ENCODE data around the gene DOCK2.
"Not testable (repeated sequence)": the region's sequence is repeated elsewhere in the genome, so short reads cannot be mapped to it uniquely, and the experiment has no call there.

The DOCK2 gene

DNA sequence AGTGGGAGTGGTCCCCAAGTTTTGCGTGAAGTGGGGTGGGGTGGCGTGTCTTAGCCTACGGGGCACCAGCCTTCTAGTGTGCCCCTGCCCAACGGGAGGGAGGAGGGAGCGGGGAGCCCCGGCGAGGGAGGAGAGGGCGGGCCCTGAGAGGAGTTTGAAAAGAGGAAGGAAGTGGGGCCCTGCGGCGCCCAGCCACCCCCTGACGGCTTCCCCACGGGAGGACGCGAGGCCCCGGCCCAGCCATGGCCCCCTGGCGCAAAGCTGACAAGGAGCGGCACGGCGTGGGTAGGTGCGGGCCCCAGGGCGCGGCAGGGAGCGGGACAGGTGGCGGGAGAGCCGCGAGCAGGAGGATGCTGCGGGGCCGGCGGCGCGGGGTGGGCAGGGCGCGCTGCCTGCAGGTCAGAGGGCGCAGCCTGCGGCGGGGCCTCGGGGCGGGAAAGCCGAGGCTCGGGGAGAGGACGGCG lies at the start of gene DOCK2:
DOCK2 (plus strand) TSS at position 191 of the 464 bp plus-strand sequence; CDS start at position 243, 52 bp downstream.
- no peaks in the 10 kb centered on the region for H3K27me3 ChIP-seq (ENCODE audit: low read depth)
- in situ Hi-C loops (cut with MboI; ENCODE audit: low sequenced_read_pairs), result no loop called here
- H3K36me3 ChIP-seq (replicated peaks), result no peaks in the 10 kb centered on the region
- no peaks in the 10 kb centered on the region for H3K4me1 ChIP-seq
- DNase-seq (ENCODE audit: low spot score in 2 of 2), result no peak
- no peak within 1 kb of the TSS for H3K4me3 ChIP-seq
- no peaks in the 10 kb centered on the region for H3K9me3 ChIP-seq

DNA sequence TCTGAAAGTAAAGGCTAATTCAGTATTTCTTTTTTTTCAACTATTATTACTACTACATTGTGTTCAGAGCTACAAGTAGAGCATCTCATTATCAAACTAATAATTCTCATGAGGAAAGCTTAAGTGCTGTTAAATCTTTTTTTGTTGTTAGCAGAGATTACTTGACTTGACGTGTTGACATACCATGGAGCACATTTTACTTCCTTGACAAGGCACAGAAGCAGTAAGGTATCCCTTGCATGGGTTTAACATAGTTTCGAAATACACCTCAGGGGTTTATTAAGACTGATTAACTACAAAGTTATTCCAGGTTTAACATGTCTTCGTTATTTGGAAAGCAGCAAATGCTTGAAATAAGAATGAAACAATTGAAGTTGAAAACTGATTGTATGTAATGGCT lies 46.5 kb upstream of the DOCK2 start:
- DNase-seq (ENCODE audit: low spot score in 2 of 2), result no peak
- Histone ChIP-seq H3K4me1 (peaks cover 2% of the 10 kb centered on the region), H3K9me3 (no peaks in the 10 kb centered on the region), H3K4me3 (no peak overlapping the region), H3K27me3 (ENCODE audit: low read depth) (no peaks in the 10 kb centered on the region), H3K36me3 (replicated peaks) (peaks cover 63% of the 10 kb centered on the region)
- in situ Hi-C loops (cut with MboI; ENCODE audit: low sequenced_read_pairs), result loop anchor here (25.0 kb wide), 1 partner anchor 1103 kb away; the partner anchor contains the start of gene RARS1

DNA sequence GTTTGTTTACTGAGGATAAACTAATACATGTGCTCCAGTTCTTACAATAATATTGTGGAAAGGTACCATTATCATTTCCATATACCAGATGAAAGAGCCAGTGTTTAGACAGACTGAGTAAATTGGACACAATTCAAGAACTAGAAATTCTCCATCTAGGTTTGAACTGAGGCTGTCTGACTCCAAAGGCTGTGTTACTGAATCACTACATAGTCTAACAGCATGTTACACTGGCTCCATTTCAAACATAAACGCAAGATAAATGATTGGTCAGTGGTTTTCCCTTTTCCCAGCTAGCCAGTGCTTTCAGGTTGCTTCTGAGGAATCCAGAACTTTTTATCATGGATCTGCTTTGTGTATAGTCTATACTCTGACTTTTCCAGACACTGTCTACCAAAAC lies 45.4 kb upstream of the DOCK2 start:
- H3K27me3 ChIP-seq (ENCODE audit: low read depth), result no peaks in the 10 kb centered on the region
- H3K36me3 ChIP-seq (replicated peaks), result peaks cover 72% of the 10 kb centered on the region
- no peak for DNase-seq (ENCODE audit: low spot score in 2 of 2)
- H3K9me3 ChIP-seq, result no peaks in the 10 kb centered on the region
- H3K4me3 ChIP-seq, result no peak overlapping the region
- in situ Hi-C loops (cut with MboI; ENCODE audit: low sequenced_read_pairs), result loop anchor here (25.0 kb wide), 1 partner anchor 1104 kb away; the partner anchor contains the start of gene RARS1
- H3K4me1 ChIP-seq, result no peaks in the 10 kb centered on the region; the same call in 1 of the 2 replicates

DNA sequence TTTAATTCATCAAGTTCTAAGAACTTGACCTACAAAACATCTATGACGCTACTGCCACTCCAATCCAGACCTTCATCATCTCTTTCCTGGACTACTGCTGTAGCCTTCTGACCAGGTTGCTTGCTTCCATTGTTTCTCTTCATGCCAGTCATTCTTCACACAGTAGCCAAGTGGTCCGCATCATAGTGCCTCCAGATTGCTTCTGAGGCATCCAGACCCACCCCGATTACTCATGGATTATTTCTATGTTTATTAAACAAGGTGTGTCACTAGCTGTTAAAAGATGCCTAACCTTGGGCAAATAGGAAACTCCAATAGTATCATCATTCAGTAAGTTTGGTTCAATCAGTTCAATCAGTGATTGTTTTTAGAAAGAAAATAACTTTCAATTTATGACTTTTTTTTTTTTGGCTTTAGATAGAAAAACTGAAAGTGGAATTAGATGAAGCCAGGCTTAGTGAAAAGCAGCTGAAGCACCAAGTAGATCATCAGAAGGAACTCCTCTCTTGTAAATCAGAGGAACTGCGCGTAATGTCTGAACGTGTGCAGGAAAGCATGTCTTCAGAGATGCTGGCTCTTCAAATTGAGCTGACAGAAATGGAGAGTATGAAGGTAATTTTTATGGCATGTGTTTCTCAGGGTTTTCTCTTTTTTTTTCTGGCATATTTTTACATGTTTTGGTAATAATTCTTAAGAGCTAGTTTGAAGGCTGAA lies 44.0 kb upstream of the DOCK2 start:
- DNase-seq (ENCODE audit: low spot score in 2 of 2), result no peak
- Histone ChIP-seq H3K4me3 (no peak overlapping the region), H3K36me3 (replicated peaks) (peaks cover 86% of the 10 kb centered on the region), H3K4me1 (no peaks in the 10 kb centered on the region; the same call in 1 of the 2 replicates), H3K9me3 (no peaks in the 10 kb centered on the region), H3K27me3 (ENCODE audit: low read depth) (no peaks in the 10 kb centered on the region)
- in situ Hi-C loops (cut with MboI; ENCODE audit: low sequenced_read_pairs), result loop anchor here (25.0 kb wide), 1 partner anchor 1106 kb away; the partner anchor contains the start of gene RARS1

DNA sequence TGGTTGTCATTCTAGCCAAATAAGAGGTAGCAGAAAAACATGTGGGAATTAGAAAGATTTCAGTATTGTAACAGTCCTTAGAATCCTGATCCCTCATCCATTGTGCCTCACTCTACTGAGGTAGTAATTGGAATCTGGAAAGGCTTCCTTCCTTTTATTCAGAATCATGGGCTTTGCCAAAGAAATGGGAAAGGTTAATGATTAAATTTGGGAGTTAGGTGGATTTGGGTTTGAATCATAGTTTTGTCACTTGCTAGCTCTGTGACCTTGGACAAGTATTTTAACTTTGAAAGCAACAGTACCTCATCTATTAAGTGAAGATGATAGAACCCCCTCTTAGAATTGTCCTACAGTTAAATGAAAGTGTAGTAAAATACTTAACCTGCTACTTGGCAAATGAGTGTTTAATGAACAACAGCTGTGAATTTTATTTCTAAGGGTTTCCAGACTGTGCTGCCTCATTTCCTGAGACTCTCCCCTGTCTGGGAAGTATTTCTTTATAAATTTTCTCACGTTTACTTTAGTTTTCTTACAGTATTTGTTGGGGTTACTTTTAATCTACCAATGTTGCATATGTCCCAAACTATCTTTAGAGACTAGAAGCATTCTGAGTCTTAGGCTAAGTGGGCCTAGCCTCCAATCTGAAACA lies 41.8 kb upstream of the DOCK2 start:
- Histone ChIP-seq H3K4me3 (no peak overlapping the region), H3K27me3 (ENCODE audit: low read depth) (no peaks in the 10 kb centered on the region), H3K9me3 (no peaks in the 10 kb centered on the region), H3K36me3 (replicated peaks) (peaks cover 87% of the 10 kb centered on the region), H3K4me1 (no peaks in the 10 kb centered on the region)
- in situ Hi-C loops (cut with MboI; ENCODE audit: low sequenced_read_pairs), result loop anchor here (25.0 kb wide), 1 partner anchor 1108 kb away; the partner anchor contains the start of gene RARS1
- DNase-seq (ENCODE audit: low spot score in 2 of 2), result no peak

DNA sequence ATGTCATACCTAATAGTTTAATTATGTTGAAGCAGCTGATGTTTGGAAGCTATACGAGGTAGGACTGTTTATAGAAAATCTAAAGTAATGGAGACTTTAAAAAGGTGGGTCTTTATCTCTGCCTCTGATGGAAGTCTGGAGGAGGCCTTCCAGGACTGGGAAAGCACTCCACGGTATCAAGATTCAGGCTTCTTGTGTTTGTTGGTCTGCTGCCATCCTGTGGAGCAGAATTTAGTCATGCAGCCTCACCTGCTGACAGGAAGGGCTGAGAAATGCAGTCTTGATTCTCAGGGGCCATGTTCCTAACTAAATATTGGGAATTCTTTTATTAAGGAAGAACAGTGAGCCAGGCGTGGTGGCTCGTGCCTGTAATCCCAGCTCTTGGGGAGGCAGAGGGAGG lies 37.6 kb upstream of the DOCK2 start:
- Histone ChIP-seq H3K9me3 (no peaks in the 10 kb centered on the region), H3K4me3 (no peak overlapping the region), H3K27me3 (ENCODE audit: low read depth) (no peaks in the 10 kb centered on the region), H3K4me1 (no peaks in the 10 kb centered on the region), H3K36me3 (replicated peaks) (peaks cover 89% of the 10 kb centered on the region)
- no peak for DNase-seq (ENCODE audit: low spot score in 2 of 2)
- in situ Hi-C loops (cut with MboI; ENCODE audit: low sequenced_read_pairs), result loop anchor here (25.0 kb wide), 1 partner anchor 1112 kb away; the partner anchor contains the start of gene RARS1

DNA sequence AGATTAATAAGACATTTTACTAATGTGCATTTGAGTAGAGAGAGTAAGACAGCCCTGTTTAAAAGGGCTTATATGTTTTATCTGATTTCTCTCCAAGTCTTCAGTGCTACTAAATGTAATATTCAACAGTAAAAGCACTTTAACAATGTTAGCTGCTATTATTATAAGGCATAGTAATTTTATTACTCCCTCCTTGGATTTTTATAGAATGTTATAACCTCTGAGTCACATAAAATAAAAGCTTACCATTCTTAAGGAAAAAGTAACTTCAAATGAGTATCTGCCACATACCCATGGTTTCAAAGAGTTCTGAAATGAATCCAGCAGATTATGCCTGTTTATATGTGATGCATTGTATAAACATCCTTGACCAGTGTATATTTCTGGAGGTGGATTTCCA lies 34.5 kb upstream of the DOCK2 start:
- peaks cover 60% of the 10 kb centered on the region for H3K36me3 ChIP-seq (replicated peaks)
- in situ Hi-C loops (cut with MboI; ENCODE audit: low sequenced_read_pairs), result no loop called here

DNA sequence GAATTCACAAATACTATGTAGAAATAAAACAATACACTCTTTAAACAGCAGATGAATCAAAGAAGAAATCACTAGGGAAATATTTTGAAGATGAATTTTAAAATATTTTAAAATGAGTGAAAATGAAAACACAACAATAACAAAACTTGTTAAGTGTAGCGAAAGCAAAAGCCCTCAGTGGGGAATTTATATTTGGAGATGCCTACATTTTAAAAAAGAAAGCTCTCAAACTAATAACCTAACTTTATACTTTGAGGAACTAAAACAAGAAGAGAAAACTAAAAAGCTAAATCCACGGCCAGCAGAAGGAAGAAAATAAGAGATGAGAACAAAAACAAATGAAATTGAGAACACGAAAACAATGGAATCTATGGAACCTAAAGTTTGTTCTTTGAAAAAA lies 30.8 kb upstream of the DOCK2 start:
- in situ Hi-C loops (cut with MboI; ENCODE audit: low sequenced_read_pairs), result no loop called here
- no peaks in the 10 kb centered on the region for H3K27me3 ChIP-seq (ENCODE audit: low read depth)
- H3K4me3 ChIP-seq, result no peak overlapping the region
- H3K4me1 ChIP-seq, result no peaks in the 10 kb centered on the region
- H3K36me3 ChIP-seq (replicated peaks), result peaks cover 26% of the 10 kb centered on the region
- DNase-seq (ENCODE audit: low spot score in 2 of 2), result no peak
- H3K9me3 ChIP-seq, result no peaks in the 10 kb centered on the region

More for the DNA sequence above, 34.5 kb upstream of the DOCK2 start:
- DNase-seq (ENCODE audit: low spot score in 2 of 2), result no peak
- H3K9me3 ChIP-seq, result no peaks in the 10 kb centered on the region
- H3K4me1 ChIP-seq, result no peaks in the 10 kb centered on the region
- no peak overlapping the region for H3K4me3 ChIP-seq
- no peaks in the 10 kb centered on the region for H3K27me3 ChIP-seq (ENCODE audit: low read depth)

DNA sequence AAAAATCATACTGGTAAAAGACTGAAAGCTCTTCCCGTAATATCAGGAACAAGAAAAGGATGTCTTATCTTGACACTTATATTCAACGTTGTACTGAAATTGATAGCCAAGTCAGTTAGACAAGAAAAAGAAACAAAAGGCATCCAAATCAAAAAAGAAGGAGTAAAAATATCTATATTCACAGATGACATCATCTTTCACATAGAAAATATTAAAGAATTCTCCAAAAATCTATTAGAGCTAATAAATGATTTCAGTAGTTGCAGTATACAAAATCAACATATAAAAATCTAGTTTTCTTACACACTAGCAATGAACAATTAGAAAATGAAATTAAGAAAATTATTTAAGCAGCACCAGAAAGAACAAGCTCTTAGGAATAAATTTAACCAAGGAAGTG lies 29.2 kb upstream of the DOCK2 start:
- no peak for DNase-seq (ENCODE audit: low spot score in 2 of 2)
- in situ Hi-C loops (cut with MboI; ENCODE audit: low sequenced_read_pairs), result no loop called here
- Histone ChIP-seq H3K4me3 (no peak overlapping the region), H3K9me3 (no peaks in the 10 kb centered on the region), H3K4me1 (no peaks in the 10 kb centered on the region), H3K36me3 (replicated peaks) (peaks cover 9% of the 10 kb centered on the region), H3K27me3 (ENCODE audit: low read depth) (no peaks in the 10 kb centered on the region)

DNA sequence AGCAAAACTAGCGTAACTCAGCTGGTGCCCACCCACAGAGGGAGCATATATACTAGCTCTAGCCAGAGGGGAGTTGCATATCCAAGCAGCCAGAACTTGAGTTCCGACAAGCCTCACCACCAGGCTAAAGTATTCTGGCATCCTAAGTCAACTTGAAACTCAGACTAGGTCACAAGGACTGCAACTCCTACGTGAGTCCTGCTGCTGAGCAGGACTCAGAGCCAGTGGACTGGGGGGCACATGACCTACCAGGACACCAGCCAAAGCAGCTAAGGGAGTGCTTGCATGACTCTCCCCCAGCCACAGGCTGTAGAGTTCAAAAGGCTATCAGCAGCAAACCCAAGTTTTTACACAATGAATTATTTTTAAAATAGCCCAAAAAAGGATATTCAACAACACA lies 27.4 kb upstream of the DOCK2 start:
- in situ Hi-C loops (cut with MboI; ENCODE audit: low sequenced_read_pairs), result no loop called here
- no peaks in the 10 kb centered on the region for H3K4me1 ChIP-seq
- H3K9me3 ChIP-seq, result no peaks in the 10 kb centered on the region
- no peak overlapping the region for H3K4me3 ChIP-seq
- no peak for DNase-seq (ENCODE audit: low spot score in 2 of 2)
- no peaks in the 10 kb centered on the region for H3K36me3 ChIP-seq (replicated peaks)
- no peaks in the 10 kb centered on the region for H3K27me3 ChIP-seq (ENCODE audit: low read depth)

DNA sequence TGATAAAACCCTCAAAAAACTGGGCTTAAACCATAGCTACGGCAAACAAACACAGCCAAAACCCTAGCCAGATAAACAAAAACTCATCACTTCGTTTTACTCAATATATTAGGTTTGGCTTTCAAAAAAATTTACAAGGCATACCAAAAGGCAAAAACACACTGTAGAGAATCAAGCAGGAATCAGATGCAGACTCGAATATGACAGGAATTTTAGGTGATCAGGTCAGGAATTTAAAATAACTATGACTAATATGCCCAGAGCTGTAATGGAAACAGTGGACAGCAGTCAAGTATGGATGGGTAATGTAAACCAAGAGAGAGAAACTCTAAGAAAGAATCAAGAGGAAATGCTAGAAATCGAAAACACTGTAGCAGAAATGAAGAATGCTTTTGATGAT lies 26.5 kb upstream of the DOCK2 start:
- DNase-seq (ENCODE audit: low spot score in 2 of 2), result no peak
- in situ Hi-C loops (cut with MboI; ENCODE audit: low sequenced_read_pairs), result no loop called here

DNA sequence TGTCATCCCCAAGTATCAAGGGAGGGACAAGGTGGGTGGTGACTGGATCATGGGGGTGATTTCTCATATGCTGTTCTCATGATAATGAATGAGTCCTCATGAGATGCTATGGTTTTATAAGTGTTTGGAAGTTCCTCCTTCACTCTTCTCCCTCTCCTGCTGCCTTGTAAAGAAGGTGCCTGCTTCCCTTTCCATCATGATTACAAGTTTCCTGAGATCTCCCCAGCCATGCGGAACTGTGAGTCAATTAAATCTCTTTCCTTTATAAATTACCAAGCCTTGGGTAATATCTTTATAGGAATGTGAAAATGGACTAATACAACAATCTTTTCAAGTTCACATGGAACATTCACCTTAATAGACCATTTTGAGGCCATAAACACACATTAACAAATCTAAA lies 21.5 kb upstream of the DOCK2 start:
- no peaks in the 10 kb centered on the region for H3K9me3 ChIP-seq
- H3K4me3 ChIP-seq, result no peak overlapping the region
- no peak for DNase-seq (ENCODE audit: low spot score in 2 of 2)
- no peaks in the 10 kb centered on the region for H3K27me3 ChIP-seq (ENCODE audit: low read depth)
- in situ Hi-C loops (cut with MboI; ENCODE audit: low sequenced_read_pairs), result no loop called here
- no peaks in the 10 kb centered on the region for H3K36me3 ChIP-seq (replicated peaks)
- no peaks in the 10 kb centered on the region for H3K4me1 ChIP-seq

More for the DNA sequence above, 26.5 kb upstream of the DOCK2 start:
- Histone ChIP-seq H3K36me3 (replicated peaks) (no peaks in the 10 kb centered on the region), H3K4me3 (no peak overlapping the region), H3K4me1 (no peaks in the 10 kb centered on the region), H3K27me3 (ENCODE audit: low read depth) (no peaks in the 10 kb centered on the region), H3K9me3 (no peaks in the 10 kb centered on the region)

DNA sequence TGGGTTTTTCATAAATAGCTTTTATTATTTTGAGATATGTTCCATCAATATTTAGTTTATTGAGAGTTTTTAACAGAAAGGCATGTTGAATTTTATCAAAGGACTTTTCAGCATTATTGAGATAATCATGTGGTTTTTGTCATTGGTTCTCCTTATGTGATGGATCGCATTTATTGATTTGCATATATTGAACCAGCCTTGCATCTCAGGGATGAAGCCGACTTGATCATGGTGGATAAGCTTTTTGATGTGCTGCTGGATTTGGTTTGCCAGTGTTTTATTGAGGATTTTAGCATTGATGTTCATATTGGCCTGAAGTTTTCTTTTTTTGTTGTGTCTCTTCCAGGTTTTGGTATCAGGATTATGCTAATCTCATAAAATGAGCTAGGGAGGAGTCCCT lies 12.8 kb upstream of the DOCK2 start:
- H3K36me3 ChIP-seq (replicated peaks), result not testable (repeated sequence)

DNA sequence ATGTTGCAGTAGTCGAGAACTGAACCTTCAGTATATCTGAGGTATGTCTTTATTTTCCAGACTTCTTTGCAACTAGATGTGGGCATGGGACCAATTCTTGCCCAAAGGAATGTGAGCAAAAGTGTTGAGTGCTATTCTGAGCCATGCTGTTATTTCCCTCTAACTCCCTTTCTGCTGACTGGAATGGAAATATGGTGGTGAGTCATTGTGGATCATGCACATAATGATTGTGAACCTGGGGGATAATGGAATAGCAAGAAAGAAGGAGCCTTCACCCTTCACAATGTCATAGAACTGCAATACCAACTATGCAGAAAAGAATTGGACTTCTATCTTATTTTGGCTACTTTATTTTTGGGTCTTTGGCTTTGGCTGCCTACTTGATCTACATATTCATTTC lies 10.3 kb upstream of the DOCK2 start:
- Histone ChIP-seq H3K36me3 (replicated peaks) (no peaks in the 10 kb centered on the region), H3K4me3 (no peak overlapping the region), H3K27me3 (ENCODE audit: low read depth) (no peaks in the 10 kb centered on the region), H3K4me1 (no peaks in the 10 kb centered on the region), H3K9me3 (no peaks in the 10 kb centered on the region)
- no peak for DNase-seq (ENCODE audit: low spot score in 2 of 2)
- in situ Hi-C loops (cut with MboI; ENCODE audit: low sequenced_read_pairs), result no loop called here

More for the DNA sequence above, 12.8 kb upstream of the DOCK2 start:
- DNase-seq (ENCODE audit: low spot score in 2 of 2); H3K9me3 ChIP-seq; H3K4me1 ChIP-seq; H3K27me3 ChIP-seq (ENCODE audit: low read depth); H3K4me3 ChIP-seq; in situ Hi-C loops (cut with MboI; ENCODE audit: low sequenced_read_pairs): not testable (repeated sequence)

Data from HAP-1 (cell line).